Tibial nerve (tissue), 4 donors: ENCODE data around the gene TMEM181. TPM values are rescaled to one million over a fixed set of nuclear protein-coding genes. Genes with fewer than 3 reads are reported as not detected.

Source experiments
- DNase-seq, 2 donors: peaks; one replicate each; pipeline ENCODE4 v3.0.0-alpha.2; 2019; ENCODE audit warnings: low spot score in 2 of 2
- H3K27ac ChIP-seq, 4 donors: fragments of 200-600 bp; sonication (generic) in 3 of 4; one replicate each; pipeline ENCODE4 v1.5.1; 2017 to 2019; ENCODE audit warnings: mild to moderate bottlenecking in 1 of 4
- H3K27me3 ChIP-seq, 2 donors: fragments of 200-600 bp; sonication (generic) in 1 of 2; one replicate each; pipeline versions ENCODE4 v1.5.1 to v1.6.0; 2017 to 2019
- H3K36me3 ChIP-seq, 3 donors: fragments of 200-600 bp; sonication (generic); one replicate each; pipeline ENCODE4 v1.5.1; 2018 to 2019
- H3K4me1 ChIP-seq, 4 donors: fragments of 200-600 bp; sonication (generic) in 3 of 4; one replicate each; pipeline ENCODE4 v1.5.1; 2017 to 2019
- H3K4me3 ChIP-seq, 4 donors: fragments of 200-600 bp; sonication (generic) in 3 of 4; one replicate each; pipeline ENCODE4 v1.5.1; 2017 to 2019; ENCODE audit warnings: mild to moderate bottlenecking in 1 of 4, moderate library complexity in 1 of 4
- H3K9me3 ChIP-seq, 4 donors: fragments of 200-600 bp; sonication (generic) in 3 of 4; one replicate each; pipeline ENCODE4 v1.5.1; 2017 to 2019
- EP300 ChIP-seq, 2 donors: sonication (generic); formaldehyde crosslinking; IDR thresholded peaks; one replicate each; pipeline ENCODE4 v1.6.1; 2017; ENCODE audit warnings: antibody characterized with exemption in 2 of 2, mild to moderate bottlenecking in 1 of 2
- POLR2A ChIP-seq, 2 donors: fragments of 450-650 bp; IDR thresholded peaks; one replicate each; pipeline ENCODE4 v1.6.1; 2017; ENCODE audit warnings: antibody characterized with exemption in 2 of 2, mild to moderate bottlenecking in 2 of 2, moderate library complexity in 2 of 2
- WGBS, 2 donors: methylation state at CpG; one replicate each; pipeline ENCODE4 v1.1.5; 2018; 5-methylcytosine and 5-hydroxymethylcytosine counted together
- total RNA-seq, 4 donors: library from RNA; depleted of rRNA; stranded (reverse); fragments of >200 nt; gene quantifications; one replicate each; pipeline ENCODE4 v1.1.0, GENCODE V29; 2016
- TF ChIP-seq, protein P1 (sequence below), 5 experiments: fragments of 200-600 bp in 3 of 5; fragments of 450-650 bp in 2 of 5; sonication (generic) in 3 of 5; IDR thresholded peaks; one replicate each; pipeline ENCODE4 v1.5.1; 2016 to 2019; ENCODE audit warnings: antibody characterized with exemption in 5 of 5, mild to moderate bottlenecking in 3 of 5, moderate library complexity in 2 of 5

Gene TMEM181
- total RNA-seq, 4 donors from 2014 or later: 14.1 to 19.0 (median 17.8) TPM

DNA sequence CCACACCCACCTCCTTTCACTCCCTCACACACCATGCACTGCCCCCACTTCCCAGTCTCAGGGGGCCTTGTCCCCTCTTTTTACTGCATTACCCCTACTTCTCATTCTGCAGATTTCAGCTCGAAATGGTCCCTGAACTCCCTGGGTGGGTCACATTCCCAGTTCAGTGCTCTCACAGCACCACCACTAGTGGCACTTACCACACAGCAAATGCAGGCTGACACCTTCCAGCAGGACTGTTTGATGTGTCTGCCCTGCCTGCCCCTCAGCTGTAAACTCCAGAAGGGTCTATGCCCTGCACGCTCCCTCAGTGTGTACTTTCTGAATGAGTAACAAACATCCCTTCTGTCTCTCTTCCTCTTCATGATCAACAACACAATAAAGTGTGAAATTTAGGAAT lies 80.6 kb downstream of the TMEM181 start:
- H3K27me3 ChIP-seq: no peaks in the 10 kb centered on the region
- H3K9me3 ChIP-seq: no peaks in the 10 kb centered on the region
- H3K36me3 ChIP-seq: peaks cover 0 to 35% (median 20%) of the 10 kb centered on the region in 3 donors
- H3K4me3 ChIP-seq: no peak overlapping the region
- peaks cover 0 to 34% (median 20%) of the 10 kb centered on the region in 4 donors for H3K4me1 ChIP-seq
- TF ChIP-seq EP300 (IDR thresholded peaks at IDR 0.05) (no peak), POLR2A (IDR thresholded peaks at IDR 0.05) (no peak)
- TF ChIP-seq, protein P1, sequence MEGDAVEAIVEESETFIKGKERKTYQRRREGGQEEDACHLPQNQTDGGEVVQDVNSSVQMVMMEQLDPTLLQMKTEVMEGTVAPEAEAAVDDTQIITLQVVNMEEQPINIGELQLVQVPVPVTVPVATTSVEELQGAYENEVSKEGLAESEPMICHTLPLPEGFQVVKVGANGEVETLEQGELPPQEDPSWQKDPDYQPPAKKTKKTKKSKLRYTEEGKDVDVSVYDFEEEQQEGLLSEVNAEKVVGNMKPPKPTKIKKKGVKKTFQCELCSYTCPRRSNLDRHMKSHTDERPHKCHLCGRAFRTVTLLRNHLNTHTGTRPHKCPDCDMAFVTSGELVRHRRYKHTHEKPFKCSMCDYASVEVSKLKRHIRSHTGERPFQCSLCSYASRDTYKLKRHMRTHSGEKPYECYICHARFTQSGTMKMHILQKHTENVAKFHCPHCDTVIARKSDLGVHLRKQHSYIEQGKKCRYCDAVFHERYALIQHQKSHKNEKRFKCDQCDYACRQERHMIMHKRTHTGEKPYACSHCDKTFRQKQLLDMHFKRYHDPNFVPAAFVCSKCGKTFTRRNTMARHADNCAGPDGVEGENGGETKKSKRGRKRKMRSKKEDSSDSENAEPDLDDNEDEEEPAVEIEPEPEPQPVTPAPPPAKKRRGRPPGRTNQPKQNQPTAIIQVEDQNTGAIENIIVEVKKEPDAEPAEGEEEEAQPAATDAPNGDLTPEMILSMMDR (IDR thresholded peaks at IDR 0.05): no peak
- 75% methylated on average over 2 of the region's 2 CpGs for WGBS, 2 donors
- H3K27ac ChIP-seq: no peak overlapping the region
- no peak for DNase-seq

DNA sequence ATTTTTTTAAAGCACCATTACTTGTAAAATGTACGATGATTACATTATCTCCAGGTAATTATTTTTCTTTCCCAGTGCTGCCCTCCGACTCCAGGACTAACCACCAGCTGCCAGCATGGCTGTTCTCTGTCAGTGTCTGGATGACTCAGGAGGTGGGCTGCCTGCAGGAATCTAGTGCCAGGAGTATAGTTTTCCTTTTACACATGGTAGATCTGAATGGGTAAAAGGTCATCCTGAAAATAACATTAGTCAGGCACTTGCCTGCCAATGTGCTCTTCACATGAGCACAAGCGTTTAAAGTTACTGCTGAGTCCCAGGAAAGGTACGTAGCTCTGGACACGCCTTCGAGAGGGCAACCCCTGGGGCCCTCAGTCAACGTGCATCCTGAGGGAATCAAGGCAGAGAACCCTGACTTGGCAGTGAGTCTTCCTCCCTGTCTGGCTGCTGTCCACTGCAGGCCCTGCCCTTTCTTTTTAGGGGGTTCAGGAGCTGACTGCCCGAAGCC lies 82.3 kb downstream of the TMEM181 start:
- H3K4me1 ChIP-seq: peaks cover 0 to 34% (median 20%) of the 10 kb centered on the region in 4 donors

DNA sequence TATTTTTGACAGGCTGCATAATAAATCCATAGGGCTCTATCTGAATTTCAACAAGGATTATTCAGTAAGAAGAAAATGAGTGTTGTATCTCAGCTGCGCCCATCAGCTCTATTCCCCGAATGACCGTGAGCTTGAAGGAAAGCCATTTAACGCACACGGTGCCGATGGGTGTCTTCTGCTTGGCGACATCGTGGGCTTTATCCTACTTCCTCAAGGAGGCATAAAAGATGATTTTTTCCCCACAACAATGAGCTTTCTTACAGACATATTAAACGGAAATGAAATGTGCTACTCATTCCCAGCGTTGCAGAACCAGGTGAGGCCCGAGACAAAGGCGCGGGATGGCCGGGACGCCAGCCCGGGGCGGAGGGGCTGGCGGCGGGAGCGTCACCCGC lies 83.9 kb downstream of the TMEM181 start:
- Histone ChIP-seq H3K4me1 (peaks cover 0 to 34% (median 20%) of the 10 kb centered on the region in 4 donors), H3K9me3 (no peaks in the 10 kb centered on the region), H3K27ac (peak overlapping the region; percentile 79 to 97 (median 94)), H3K27me3 (no peaks in the 10 kb centered on the region), H3K36me3 (peaks cover 0 to 18% (median 8%) of the 10 kb centered on the region in 3 donors), H3K4me3 (peak overlapping the region; percentile 77 to 89 (median 86))
- TF ChIP-seq, protein P1 (IDR thresholded peaks at IDR 0.05): no peak
- TF ChIP-seq EP300 (IDR thresholded peaks at IDR 0.05) (no peak), POLR2A (IDR thresholded peaks at IDR 0.05) (no peak)
- 1% methylated on average over 13 to 15 of the region's 21 CpGs for WGBS, 2 donors
- DNase-seq: no peak

More for the DNA sequence above, 82.3 kb downstream of the TMEM181 start:
- peak overlapping the region in 1 of 4 donors; percentile 1 for H3K27ac ChIP-seq
- no peak for DNase-seq
- 60 to 85% methylated on average over 8 of the region's 8 CpGs for WGBS, 2 donors
- no peaks in the 10 kb centered on the region for H3K27me3 ChIP-seq
- no peak overlapping the region for H3K4me3 ChIP-seq
- H3K36me3 ChIP-seq: peaks cover 0 to 21% (median 14%) of the 10 kb centered on the region in 3 donors
- TF ChIP-seq EP300 (IDR thresholded peaks at IDR 0.05) (no peak), POLR2A (IDR thresholded peaks at IDR 0.05) (no peak)
- TF ChIP-seq, protein P1 (IDR thresholded peaks at IDR 0.05): no peak
- H3K9me3 ChIP-seq: no peaks in the 10 kb centered on the region

DNA sequence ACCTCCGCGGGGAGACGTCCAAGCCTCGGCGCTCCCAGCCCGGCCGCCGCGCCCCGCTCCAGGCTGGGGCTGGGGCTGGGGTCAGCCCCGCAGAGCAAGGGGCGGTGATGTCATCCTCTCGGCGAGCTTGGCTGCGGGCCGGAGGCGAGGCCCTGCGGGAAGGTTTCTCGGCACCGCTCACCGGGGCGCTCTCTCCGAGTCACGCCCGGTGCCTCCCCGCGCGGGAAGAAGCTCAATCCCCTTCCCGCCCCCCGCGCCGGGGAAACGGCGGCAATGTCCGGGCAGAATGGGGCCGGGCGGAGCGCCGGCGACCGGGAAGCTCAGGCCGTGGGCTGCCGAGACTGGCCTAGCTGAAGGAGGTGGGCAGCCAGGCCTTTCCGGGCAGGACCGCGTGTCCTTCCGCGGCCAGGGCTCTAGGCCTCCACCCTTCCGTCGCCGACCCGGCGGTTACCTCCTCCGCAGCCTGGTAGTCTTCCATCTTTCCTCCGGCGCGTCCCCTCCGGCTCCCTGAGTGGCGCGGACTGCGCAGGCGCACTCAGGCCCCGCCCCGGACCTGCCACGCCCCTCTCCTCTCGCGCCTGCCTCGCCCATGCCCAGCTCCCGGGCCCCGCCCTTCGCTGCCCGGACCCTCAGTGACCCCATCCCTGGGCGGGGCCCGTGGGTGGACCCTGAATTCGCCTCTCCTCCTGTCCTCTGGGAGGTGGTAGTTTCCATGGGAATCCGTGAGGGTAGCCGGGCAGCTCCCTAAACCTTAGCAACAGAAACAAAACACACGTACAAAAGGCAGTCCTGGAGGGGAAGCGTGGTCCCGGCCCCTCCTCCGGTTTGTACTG lies 84.6 kb downstream of the TMEM181 start, which contains the start of gene DYNLT1:
Gene DYNLT1 (minus strand): TSS at position 513 of the 833 bp plus-strand sequence. CDS start 35 bp downstream, at position 478.
- Histone ChIP-seq H3K9me3 (no peaks in the 10 kb centered on the region), H3K4me3 (peak within 1 kb of the TSS; percentile 77 to 89 (median 86)), H3K4me1 (peaks cover 0 to 34% (median 22%) of the 10 kb centered on the region in 4 donors), H3K27ac (peak within 1 kb of the TSS; percentile 79 to 97 (median 94)), H3K36me3 (peaks cover 0 to 12% (median 5%) of the 10 kb centered on the region in 3 donors), H3K27me3 (no peaks in the 10 kb centered on the region)
- 1% methylated on average over 25 to 66 of the region's 81 CpGs for WGBS, 2 donors
- DNase-seq: peak; percentile 84
- TF ChIP-seq POLR2A (IDR thresholded peaks at IDR 0.05) (peak; percentile 90 to 95), EP300 (IDR thresholded peaks at IDR 0.05) (peak; percentile 76 to 98)
- TF ChIP-seq, protein P1 (IDR thresholded peaks at IDR 0.05): peak in 1 of 5 experiments; percentile 39
